HEK293T (cell line): ENCODE measurements around the gene PDIA5.

Source experiments
- CTCF ChIA-PET: fragments of 350-600 bp; formaldehyde crosslinking; extraction: SDS; loops from one replicate; lab custom pipeline; 2021; ENCODE audit warnings: antibody characterized with exemption, inconsistent platforms; lab: Yijun Ruan, JAX
- POLR2A ChIA-PET: fragments of 350-600 bp; formaldehyde crosslinking; extraction: SDS; loops from one replicate; lab custom pipeline; 2020; ENCODE audit warnings: antibody characterized with exemption, inconsistent platforms; lab: Yijun Ruan, JAX
- DNase-seq: peaks from one replicate; pipeline ENCODE4 v3.0.0; 2012; ENCODE audit warnings: mixed read lengths; ENCODE audit errors: extremely low spot score
- ARNT ChIP-seq: fragments of 450-650 bp; IDR thresholded peaks from 2 replicates; pipeline ENCODE4 v1.6.1; 2017; ENCODE audit warnings: mild to moderate bottlenecking
- BHLHE40 ChIP-seq: fragments of 450-650 bp; IDR thresholded peaks from 2 replicates; pipeline ENCODE4 v1.6.1; 2016; ENCODE audit warnings: mild to moderate bottlenecking, moderate library complexity, borderline replicate concordance
- CTBP1 ChIP-seq: fragments of 450-650 bp; IDR thresholded peaks from 2 replicates; pipeline ENCODE4 v1.6.1; 2016; ENCODE audit warnings: borderline replicate concordance
- ELF4 ChIP-seq: fragments of 450-650 bp; IDR thresholded peaks from 2 replicates; pipeline ENCODE4 v1.6.1; 2017; ENCODE audit warnings: antibody characterized with exemption
- FOXA1 ChIP-seq: fragments of 450-650 bp; IDR thresholded peaks from 2 replicates; pipeline ENCODE4 v1.6.1; 2016; ENCODE audit warnings: mild to moderate bottlenecking
- FOXK2 ChIP-seq: fragments of 450-650 bp; IDR thresholded peaks from 2 replicates; pipeline ENCODE4 v1.6.1; 2016; ENCODE audit warnings: mild to moderate bottlenecking
- FOXM1 ChIP-seq: fragments of 450-650 bp; IDR thresholded peaks from 2 replicates; pipeline ENCODE4 v1.6.1; 2017; ENCODE audit warnings: mild to moderate bottlenecking, borderline replicate concordance
- HDGF ChIP-seq: fragments of 450-650 bp; IDR thresholded peaks from 2 replicates; pipeline ENCODE4 v1.6.1; 2017; ENCODE audit warnings: antibody characterized with exemption, borderline replicate concordance
- L3MBTL2 ChIP-seq: fragments of 450-650 bp; conservative IDR thresholded peaks from 2 replicates; pipeline ENCODE4 v1.6.1; 2016; ENCODE audit warnings: mild to moderate bottlenecking
- LEF1 ChIP-seq: fragments of 450-650 bp; IDR thresholded peaks from 2 replicates; pipeline ENCODE4 v1.6.1; 2017; ENCODE audit warnings: mild to moderate bottlenecking, borderline replicate concordance
- NFRKB ChIP-seq: fragments of 450-650 bp; IDR thresholded peaks from 2 replicates; pipeline ENCODE4 v1.6.1; 2016; ENCODE audit warnings: mild to moderate bottlenecking, moderate library complexity
- PKNOX1 ChIP-seq: fragments of 450-650 bp; IDR thresholded peaks from 2 replicates; pipeline ENCODE4 v1.6.1; 2016
- SP1 ChIP-seq: fragments of 450-650 bp; IDR thresholded peaks from 2 replicates; pipeline ENCODE4 v1.6.1; 2017
- SUZ12 ChIP-seq: fragments of 450-650 bp; IDR thresholded peaks from 2 replicates; pipeline ENCODE4 v1.6.1; 2016; ENCODE audit warnings: mild to moderate bottlenecking
- TARDBP ChIP-seq: fragments of 450-650 bp; IDR thresholded peaks from 2 replicates; pipeline ENCODE4 v1.6.1; 2016
- ZNF384 ChIP-seq: fragments of 450-650 bp; IDR thresholded peaks from 2 replicates; pipeline ENCODE4 v1.6.1; 2016

The PDIA5 gene

GRCh38 chr3:123046262-123047061, 20.4 kb upstream of the PDIA5 start:
- TF ChIP-seq LEF1, result no peak
- no peak for TF ChIP-seq ZNF384
- no peak for TF ChIP-seq FOXM1
- TF ChIP-seq TARDBP, result no peak
- POLR2A ChIA-PET, result no interaction called here

GRCh38 chr3:123047062-123047319, 19.8 kb upstream of the PDIA5 start:
- ChIA-PET POLR2A (no interaction called here), CTCF (no interaction called here)
- no peak for DNase-seq
- TF ChIP-seq FOXM1 (no peak), HDGF (no peak), FOXK2 (no peak), PKNOX1 (no peak), BHLHE40 (no peak), TARDBP (no peak), SUZ12 (no peak), SP1 (no peak), CTBP1 (no peak), NFRKB (no peak), ELF4 (no peak), L3MBTL2 (no peak), FOXA1 (no peak), ARNT (no peak), LEF1 (no peak), ZNF384 (no peak)

More at GRCh38 chr3:123046262-123047061, 20.4 kb upstream of the PDIA5 start:
- no peak for DNase-seq
- CTCF ChIA-PET, result no interaction called here

- POLR2A ChIA-PET, result no interaction called here
- no peak for DNase-seq
- TF ChIP-seq ELF4, result no peak
- TF ChIP-seq NFRKB, result no peak
- TF ChIP-seq ARNT, result no peak
- CTCF ChIA-PET, result no interaction called here
Observed at GRCh38 chr3:123048480-123049237, 18.2 kb upstream of the PDIA5 start.

GRCh38 chr3:123050666-123051065, 16.2 kb upstream of the PDIA5 start:
- no peak for DNase-seq
- ChIA-PET CTCF (no interaction called here), POLR2A (interaction anchor here (0.8 kb wide), 1 partner anchor 9 kb away, joined by 3 read pairs; no protein-coding TSS in a partner anchor)
- TF ChIP-seq ARNT (no peak), SP1 (no peak), FOXA1 (no peak), SUZ12 (no peak), HDGF (no peak), FOXM1 (no peak), L3MBTL2 (no peak), PKNOX1 (no peak), NFRKB (no peak), TARDBP (no peak), CTBP1 (no peak)

GRCh38 chr3:123053107-123053506, 13.7 kb upstream of the PDIA5 start:
- DNase-seq, result no peak
- ChIA-PET POLR2A (no interaction called here), CTCF (no interaction called here)
- TF ChIP-seq FOXK2 (no peak), FOXM1 (no peak)

GRCh38 chr3:123054109-123054778, 12.6 kb upstream of the PDIA5 start:
- ChIA-PET CTCF (no interaction called here), POLR2A (no interaction called here)
- DNase-seq, result no peak
- TF ChIP-seq PKNOX1 (peak; percentile 42; the same call in 1 of the 2 replicates), BHLHE40 (no peak)
